HL-60 (cell line): ENCODE results near the gene MRPL9.

Experiments
- GABPA ChIP-seq: IDR thresholded peaks from 2 replicates; pipeline ENCODE4 v1.6.1; 2012; ENCODE audit warnings: low read depth
- POLR2AphosphoS5 ChIP-seq: IDR thresholded peaks from 2 replicates; pipeline ENCODE4 v1.6.1; 2012; ENCODE audit warnings: low read depth
- TF ChIP-seq, protein P1 (sequence below): IDR thresholded peaks from one replicate; pipeline ENCODE4 v1.5.1; 2011; ENCODE audit warnings: low read length, control low read depth, inconsistent platforms; ENCODE audit not compliant: insufficient read depth
- TF ChIP-seq, protein P2 (sequence below): IDR thresholded peaks from 2 replicates; pipeline ENCODE4 v1.6.1; 2012; ENCODE audit warnings: low read depth; ENCODE audit not compliant: insufficient replicate concordance

DNA sequence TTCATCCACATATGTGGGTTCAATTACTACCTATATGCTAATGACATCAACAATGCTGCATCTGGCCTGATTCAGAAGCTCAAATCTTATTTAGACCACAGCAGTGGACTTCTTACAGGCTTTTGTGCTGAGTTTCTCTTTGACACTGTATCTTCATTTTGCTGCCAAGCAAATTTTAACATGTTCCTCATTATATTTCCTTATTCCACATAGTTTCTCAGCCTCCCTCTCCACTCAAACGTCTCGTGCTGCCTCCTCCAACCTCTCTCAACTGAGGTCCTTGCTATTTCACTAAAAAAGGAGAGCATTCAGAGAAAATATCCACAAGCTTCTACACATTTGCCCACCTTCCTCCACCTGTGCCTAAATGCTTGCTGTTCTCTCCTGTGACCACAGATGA, 20.5 kb upstream of the MRPL9 start:
- TF ChIP-seq, protein P1, sequence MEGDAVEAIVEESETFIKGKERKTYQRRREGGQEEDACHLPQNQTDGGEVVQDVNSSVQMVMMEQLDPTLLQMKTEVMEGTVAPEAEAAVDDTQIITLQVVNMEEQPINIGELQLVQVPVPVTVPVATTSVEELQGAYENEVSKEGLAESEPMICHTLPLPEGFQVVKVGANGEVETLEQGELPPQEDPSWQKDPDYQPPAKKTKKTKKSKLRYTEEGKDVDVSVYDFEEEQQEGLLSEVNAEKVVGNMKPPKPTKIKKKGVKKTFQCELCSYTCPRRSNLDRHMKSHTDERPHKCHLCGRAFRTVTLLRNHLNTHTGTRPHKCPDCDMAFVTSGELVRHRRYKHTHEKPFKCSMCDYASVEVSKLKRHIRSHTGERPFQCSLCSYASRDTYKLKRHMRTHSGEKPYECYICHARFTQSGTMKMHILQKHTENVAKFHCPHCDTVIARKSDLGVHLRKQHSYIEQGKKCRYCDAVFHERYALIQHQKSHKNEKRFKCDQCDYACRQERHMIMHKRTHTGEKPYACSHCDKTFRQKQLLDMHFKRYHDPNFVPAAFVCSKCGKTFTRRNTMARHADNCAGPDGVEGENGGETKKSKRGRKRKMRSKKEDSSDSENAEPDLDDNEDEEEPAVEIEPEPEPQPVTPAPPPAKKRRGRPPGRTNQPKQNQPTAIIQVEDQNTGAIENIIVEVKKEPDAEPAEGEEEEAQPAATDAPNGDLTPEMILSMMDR, result no peak
- TF ChIP-seq GABPA, result no peak
- TF ChIP-seq, protein P2, sequence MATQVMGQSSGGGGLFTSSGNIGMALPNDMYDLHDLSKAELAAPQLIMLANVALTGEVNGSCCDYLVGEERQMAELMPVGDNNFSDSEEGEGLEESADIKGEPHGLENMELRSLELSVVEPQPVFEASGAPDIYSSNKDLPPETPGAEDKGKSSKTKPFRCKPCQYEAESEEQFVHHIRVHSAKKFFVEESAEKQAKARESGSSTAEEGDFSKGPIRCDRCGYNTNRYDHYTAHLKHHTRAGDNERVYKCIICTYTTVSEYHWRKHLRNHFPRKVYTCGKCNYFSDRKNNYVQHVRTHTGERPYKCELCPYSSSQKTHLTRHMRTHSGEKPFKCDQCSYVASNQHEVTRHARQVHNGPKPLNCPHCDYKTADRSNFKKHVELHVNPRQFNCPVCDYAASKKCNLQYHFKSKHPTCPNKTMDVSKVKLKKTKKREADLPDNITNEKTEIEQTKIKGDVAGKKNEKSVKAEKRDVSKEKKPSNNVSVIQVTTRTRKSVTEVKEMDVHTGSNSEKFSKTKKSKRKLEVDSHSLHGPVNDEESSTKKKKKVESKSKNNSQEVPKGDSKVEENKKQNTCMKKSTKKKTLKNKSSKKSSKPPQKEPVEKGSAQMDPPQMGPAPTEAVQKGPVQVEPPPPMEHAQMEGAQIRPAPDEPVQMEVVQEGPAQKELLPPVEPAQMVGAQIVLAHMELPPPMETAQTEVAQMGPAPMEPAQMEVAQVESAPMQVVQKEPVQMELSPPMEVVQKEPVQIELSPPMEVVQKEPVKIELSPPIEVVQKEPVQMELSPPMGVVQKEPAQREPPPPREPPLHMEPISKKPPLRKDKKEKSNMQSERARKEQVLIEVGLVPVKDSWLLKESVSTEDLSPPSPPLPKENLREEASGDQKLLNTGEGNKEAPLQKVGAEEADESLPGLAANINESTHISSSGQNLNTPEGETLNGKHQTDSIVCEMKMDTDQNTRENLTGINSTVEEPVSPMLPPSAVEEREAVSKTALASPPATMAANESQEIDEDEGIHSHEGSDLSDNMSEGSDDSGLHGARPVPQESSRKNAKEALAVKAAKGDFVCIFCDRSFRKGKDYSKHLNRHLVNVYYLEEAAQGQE, result no peak
- no peak for TF ChIP-seq POLR2AphosphoS5
